Gastrocnemius medialis (tissue), 4 donors: Measurements from ENCODE around the gene CCDC40.

Experiments used
- CTCF ChIP-seq, 5 experiments: fragments of 450-650 bp in 3 of 5; fragments of 200-600 bp in 2 of 5; sonication (generic) in 2 of 5; IDR thresholded peaks in 4 of 5; conservative IDR thresholded peaks in 1 of 5; 1 replicate in 4 of 5; 2 replicates in 1 of 5; pipeline ENCODE4 v1.5.1; 2016 to 2019; ENCODE audit warnings: antibody characterized with exemption in 5 of 5, mild to moderate bottlenecking in 3 of 5, moderate library complexity in 3 of 5
- POLR2A ChIP-seq, 2 donors: fragments of 450-650 bp; IDR thresholded peaks; one replicate each; pipeline ENCODE4 v1.6.1; 2017; ENCODE audit warnings: antibody characterized with exemption in 2 of 2, mild to moderate bottlenecking in 2 of 2, moderate library complexity in 2 of 2

DNA sequence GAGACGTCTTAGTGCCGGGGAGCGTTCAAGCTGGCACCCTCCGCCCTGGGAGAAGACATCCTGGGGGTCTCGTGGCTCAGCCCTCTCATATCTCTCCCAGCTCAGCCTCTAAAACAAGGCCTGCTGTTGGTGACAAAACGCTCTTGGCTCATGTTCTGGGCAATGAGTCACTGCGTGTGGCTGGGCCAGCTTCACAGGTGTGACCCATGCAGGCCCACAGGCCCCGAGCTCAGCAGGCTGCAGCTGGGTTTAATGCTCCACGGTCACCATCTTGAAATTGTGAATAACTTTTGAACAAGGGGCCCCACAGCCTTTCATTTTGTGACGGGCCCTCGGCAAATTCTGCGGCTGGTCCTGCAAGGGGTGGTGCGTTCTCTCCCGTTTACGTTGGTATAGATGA is 87.3 kb downstream of the CCDC40 start:
- TF ChIP-seq CTCF (IDR thresholded peaks at IDR 0.05 in 4 of 5, conservative IDR thresholded peaks at IDR 0.05 in 1 of 5), result no peak
- no peak for TF ChIP-seq POLR2A (IDR thresholded peaks at IDR 0.05)
